Cardiac fibroblast (primary cell): ENCODE results near the gene ANKRD29.

ENCODE experiments used
- DNase-seq, 2 donors: peaks; one replicate each; pipeline versions ENCODE4 v3.0.0 to v3.0.0-alpha.2; 2010; ENCODE audit warnings: low read depth in 2 of 2
- H3K4me3 ChIP-seq, 2 donors: replicated peaks in 1 of 2; 1 replicate in 1 of 2; 2 replicates in 1 of 2; pipeline ENCODE4 v1.5.1; 2011; ENCODE audit warnings: low read depth in 2 of 2, low read length in 2 of 2, mild to moderate bottlenecking in 2 of 2, moderate library complexity in 1 of 2
- CTCF ChIP-seq: IDR thresholded peaks from one replicate; pipeline ENCODE4 v1.5.1; 2011; ENCODE audit warnings: low read depth, mild to moderate bottlenecking, low read length, inconsistent platforms

Gene ANKRD29

DNA sequence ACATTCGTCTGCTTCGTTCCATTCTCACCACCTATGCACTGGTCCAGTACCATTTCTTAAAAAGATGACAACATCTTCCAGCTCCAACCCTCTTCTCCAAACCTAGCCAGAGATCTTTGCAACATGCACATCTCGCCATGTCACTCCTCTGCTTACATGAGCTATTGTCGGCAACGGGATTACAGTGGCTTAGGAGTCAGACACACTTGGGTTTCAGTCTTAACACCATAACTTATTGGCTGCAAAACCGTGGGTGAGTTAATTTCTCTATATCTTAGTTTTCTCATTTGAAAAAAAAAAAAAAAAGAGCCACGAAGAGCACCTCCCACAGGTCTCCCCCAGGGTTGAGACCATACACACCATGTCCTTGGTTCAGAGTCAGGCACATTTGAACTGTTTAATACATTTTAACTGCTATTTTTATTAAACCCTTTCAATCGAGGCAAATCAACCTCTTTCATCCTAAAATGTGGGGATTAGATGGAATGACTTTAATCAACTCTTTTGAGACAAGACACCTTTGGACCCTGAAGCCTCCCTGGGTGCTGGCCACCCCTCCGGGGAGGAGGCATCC lies 889 bp downstream of the ANKRD29 start:
- TF ChIP-seq CTCF = no peak
- peak overlapping the region; percentile 42 to 56 for H3K4me3 ChIP-seq
- DNase-seq = no peak

- H3K4me3 ChIP-seq = no peak overlapping the region
- DNase-seq = peak in 1 of 2 donors; percentile 39
- no peak for TF ChIP-seq CTCF
Measured at GRCh38 chr18:23658285-23658684, 4.4 kb downstream of the ANKRD29 start.

DNA sequence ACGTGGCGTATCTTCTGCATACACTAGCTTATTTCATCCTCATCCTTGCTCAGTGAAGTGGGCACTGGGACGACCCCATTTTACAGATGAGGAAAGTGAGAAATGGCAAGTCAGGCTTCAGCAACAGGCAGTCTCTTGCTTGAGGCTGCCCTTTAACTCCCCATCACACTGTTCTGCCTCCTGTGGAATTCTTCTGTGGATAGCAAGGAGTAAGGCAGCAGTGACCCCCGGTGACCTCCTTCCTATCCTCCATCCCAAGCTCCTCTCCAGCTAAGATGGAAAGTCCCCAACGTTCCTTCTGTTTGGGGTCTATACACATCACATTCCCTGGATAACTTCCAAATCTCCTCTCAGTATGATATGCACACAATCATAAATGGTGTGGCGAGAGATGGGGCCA lies 10.5 kb downstream of the ANKRD29 start:
- no peak for DNase-seq
- no peak for TF ChIP-seq CTCF
- no peak overlapping the region for H3K4me3 ChIP-seq

DNA sequence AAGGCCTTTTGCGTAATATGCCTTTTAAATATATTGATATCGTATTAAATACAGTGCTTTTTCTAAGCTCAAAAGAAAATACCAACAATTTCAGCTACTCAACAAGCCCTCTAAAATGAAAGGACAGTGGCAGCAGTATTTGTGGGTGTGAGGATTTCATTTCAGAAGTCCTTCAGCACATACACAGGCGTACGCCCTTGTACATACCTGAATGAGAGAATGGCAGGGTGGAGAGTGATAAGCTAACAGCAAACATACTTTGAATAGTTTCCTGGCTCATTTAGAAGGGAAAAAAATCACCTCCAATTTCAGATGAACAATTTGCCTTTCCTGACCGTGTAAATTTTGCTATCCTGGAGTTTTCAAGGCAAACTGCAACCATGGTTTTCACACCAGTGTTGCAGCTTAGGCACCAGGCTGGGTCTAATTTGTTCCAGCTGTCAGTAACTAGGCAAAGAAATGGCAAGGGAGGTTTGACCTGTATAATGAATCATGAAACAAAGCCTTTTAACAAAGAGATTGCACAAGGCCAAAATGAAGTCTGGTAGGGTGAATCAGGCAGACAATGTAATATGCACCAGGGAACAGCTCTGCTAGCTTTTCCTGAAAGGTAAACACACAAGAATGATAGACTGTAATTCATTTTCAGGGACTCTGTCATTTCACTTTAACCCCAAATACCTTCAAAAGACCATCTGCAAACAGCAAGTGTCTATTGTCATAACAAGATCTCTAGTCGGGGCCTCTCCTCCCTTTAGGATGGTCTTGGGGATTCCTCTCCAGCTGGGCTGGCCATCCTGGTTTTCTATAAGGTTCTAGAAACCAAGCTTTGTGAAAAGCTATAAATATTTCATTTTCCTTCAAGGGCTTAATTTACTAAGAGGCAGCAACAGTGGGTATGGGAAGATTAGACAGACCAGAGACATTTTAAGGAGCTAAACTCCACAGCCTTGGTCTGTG lies 11.5 kb downstream of the ANKRD29 start:
- TF ChIP-seq CTCF = no peak
- peak; percentile 82 to 89 for DNase-seq
- no peak overlapping the region for H3K4me3 ChIP-seq

GRCh38 chr18:23648940-23649607 lies 13.6 kb downstream of the ANKRD29 start:
- DNase-seq = no peak
- TF ChIP-seq CTCF = no peak
- no peak overlapping the region for H3K4me3 ChIP-seq

DNA sequence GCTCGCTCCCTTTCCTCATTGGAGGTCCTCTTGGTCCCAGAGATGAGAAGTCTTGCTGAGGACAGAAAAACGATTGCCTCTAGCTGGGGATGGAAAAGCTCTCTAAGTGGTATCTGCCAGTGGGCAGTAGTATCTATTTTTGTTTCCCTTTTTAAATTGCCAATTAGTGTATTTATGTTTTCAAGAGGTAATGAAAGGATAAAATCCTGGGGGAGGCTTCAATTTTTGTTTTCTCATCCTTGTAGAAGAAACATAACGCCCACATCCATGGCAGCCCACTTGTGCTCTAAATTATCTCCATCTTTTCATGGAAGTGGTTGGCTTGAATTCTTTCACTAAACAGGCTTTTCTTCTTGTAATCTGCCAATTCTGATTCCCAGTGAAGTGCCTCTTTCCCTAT lies 14.3 kb downstream of the ANKRD29 start:
- H3K4me3 ChIP-seq = no peak overlapping the region
- TF ChIP-seq CTCF = no peak
- no peak for DNase-seq
